GM19240 (cell line): ENCODE data around the gene PCDHA9.
"Not testable (repeated sequence)": the region's sequence is repeated elsewhere in the genome, so short reads cannot be mapped to it uniquely, and the experiment has no call there.

Source experiments
- DNase-seq: peaks from one replicate; pipeline ENCODE4 v3.0.0; 2011; ENCODE audit warnings: low spot score; ENCODE audit not compliant: insufficient read length

Gene PCDHA9

GRCh38 chr5:140848139-140849102 is at the start of gene PCDHA9:
TSS of gene PCDHA9 (plus strand) at chr5:140848382. CDS start at chr5:140848496, 114 bp downstream.
- not testable (repeated sequence) for DNase-seq

- DNase-seq = no peak
These were observed 47.2 kb upstream of the PCDHA9 start, which contains the start of gene PCDHA3 for GRCh38 chr5:140800816-140801493. TSS of gene PCDHA3 (plus strand) at chr5:140801057.

- DNase-seq = no peak
These were observed 46.7 kb upstream of the PCDHA9 start for GRCh38 chr5:140801494-140801841.

- not testable (repeated sequence) for DNase-seq
These were observed 45.8 kb upstream of the PCDHA9 start for GRCh38 chr5:140802381-140802780.

- no peak for DNase-seq
These were observed 45.4 kb upstream of the PCDHA9 start for GRCh38 chr5:140802781-140803271.

- no peak for DNase-seq
These were observed 41.1 kb upstream of the PCDHA9 start, which contains the start of gene PCDHA4 for GRCh38 chr5:140806834-140807775. TSS of gene PCDHA4 (plus strand) at chr5:140807068.

- DNase-seq = not testable (repeated sequence)
These were observed 39.8 kb upstream of the PCDHA9 start for GRCh38 chr5:140808241-140808888.

- no peak for DNase-seq
These were observed 39.3 kb upstream of the PCDHA9 start for GRCh38 chr5:140808889-140809291.

- no peak for DNase-seq
These were observed 26.6 kb upstream of the PCDHA9 start, which contains the start of gene PCDHA5 for GRCh38 chr5:140821375-140822280. TSS of gene PCDHA5 (plus strand) at chr5:140821613.

- no peak for DNase-seq
These were observed 25.9 kb upstream of the PCDHA9 start for GRCh38 chr5:140822281-140822629.

- not testable (repeated sequence) for DNase-seq
These were observed 25.2 kb upstream of the PCDHA9 start for GRCh38 chr5:140822969-140823368.

GRCh38 chr5:140823475-140823874 is 24.7 kb upstream of the PCDHA9 start:
- DNase-seq = no peak

- DNase-seq = no peak
These were observed 20.3 kb upstream of the PCDHA9 start, which contains the start of gene PCDHA6 for GRCh38 chr5:140827704-140828361. TSS of gene PCDHA6 (plus strand) at chr5:140827960. CDS start at chr5:140828092, 132 bp downstream.

- DNase-seq = no peak
These were observed 19.8 kb upstream of the PCDHA9 start for GRCh38 chr5:140828362-140828737.

- not testable (repeated sequence) for DNase-seq
These were observed 18.4 kb upstream of the PCDHA9 start for GRCh38 chr5:140829511-140830501.

GRCh38 chr5:140833993-140834392 is 14.2 kb upstream of the PCDHA9 start, which contains the start of gene PCDHA7:
TSS of gene PCDHA7 (plus strand) at chr5:140834269. CDS start at chr5:140834384, 115 bp downstream.
- DNase-seq = no peak

- DNase-seq = not testable (repeated sequence)
These were observed 13.7 kb upstream of the PCDHA9 start for GRCh38 chr5:140834439-140835008.
